ENCODE data around the gene PRR12. TPM values are rescaled to one million over a fixed set of nuclear protein-coding genes. Genes with fewer than 3 reads are reported as not detected.

The PRR12 gene
- total RNA-seq, 1 donor from 2014 or later, result 0.79 TPM

DNA sequence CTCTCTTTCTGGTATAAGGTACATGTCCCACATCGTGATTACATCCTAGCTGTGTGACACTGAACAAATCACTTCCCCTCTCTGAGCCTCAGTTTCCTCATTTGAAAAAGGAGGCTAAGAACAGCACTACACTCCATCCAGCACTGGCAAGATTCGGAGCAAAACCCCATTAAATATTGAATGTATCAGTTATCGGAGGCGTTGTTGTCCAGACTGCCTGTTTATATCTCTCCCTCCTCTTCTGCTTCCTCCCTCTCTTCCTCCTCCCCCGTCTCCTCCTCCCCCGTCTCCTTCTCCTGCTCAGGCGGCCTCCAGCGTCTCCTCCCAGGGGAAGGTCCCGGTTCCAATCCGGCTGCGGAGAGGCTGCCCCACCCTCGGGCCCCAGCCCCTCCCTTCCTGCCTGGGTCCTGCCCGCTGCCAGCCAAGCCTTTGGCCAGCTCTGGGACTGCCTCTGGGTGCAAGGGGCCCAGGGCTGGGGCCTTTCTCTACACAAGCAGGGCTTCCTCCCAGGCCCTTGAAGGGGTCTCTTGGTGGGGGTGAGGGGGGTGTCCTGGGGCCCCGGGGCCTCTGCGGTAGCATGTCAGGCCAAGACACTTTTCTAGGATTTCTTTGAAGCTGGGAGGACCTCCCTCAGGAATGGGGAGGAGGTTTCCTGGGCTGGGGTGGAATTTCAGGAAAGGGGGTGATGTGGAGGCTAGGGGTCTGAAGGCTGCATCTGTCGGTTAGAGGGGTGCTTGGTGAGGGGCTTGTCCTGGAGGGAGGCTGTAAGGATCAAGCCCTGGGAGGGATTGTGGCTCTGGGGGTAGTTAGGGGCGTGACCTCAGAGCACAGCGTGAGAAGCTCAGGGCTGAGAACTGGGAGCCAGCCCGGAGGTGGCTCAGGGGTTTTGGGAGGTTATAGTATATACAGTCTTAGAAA, 47.1 kb downstream of the PRR12 start:
- TF ChIP-seq CTCF (IDR thresholded peaks at IDR 0.05; ENCODE audit: insufficient read depth, low read length, severe bottlenecking), result no peak
- Histone ChIP-seq H3K36me3 (ENCODE audit: control insufficient read depth, insufficient read depth, low read length) (peaks cover 8% of the 10 kb centered on the region), H3K4me3 (ENCODE audit: low read depth, low read length) (peak overlapping the region; percentile 73), H3K27me3 (ENCODE audit: control insufficient read depth, insufficient read depth, low read length) (no peaks in the 10 kb centered on the region)
- DNase-seq (ENCODE audit: low read depth) (peak; percentile 74), FAIRE-seq (no peak)

DNA sequence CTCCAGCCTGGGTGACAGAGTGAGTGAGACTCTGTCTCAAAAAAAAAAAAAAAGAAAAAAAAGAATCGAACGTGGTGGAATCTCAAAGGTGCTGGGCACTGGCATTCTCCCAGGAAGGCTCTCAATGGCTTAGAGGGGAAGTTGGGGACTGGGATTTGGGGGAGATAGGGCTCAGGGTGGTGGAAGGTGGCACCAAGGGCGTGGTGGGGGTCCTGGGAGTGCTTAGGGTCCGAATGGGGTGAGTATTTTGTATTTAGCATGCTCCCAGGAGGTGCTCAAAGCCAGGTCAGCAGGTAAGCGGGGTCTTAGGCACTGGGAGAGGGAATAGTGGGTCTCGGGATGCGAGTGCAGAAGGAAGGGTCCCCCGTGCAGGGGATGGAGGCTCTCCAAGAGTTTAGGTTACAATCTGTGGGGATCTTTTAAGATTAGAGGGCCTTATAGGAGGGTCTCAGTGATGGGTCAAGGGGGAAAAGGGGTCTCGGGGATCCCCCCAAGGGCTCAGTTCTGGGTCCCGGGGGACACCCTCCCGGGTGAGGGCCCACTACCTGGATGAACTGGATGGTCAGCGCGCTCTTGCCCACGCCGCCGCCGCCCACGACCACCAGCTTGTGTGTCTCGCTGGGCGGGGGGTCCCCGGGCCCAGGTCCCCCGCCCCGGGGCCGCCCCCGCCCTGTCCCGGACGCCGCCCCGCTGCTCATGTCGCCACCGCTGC, 48.6 kb downstream of the PRR12 start:
- Histone ChIP-seq H3K36me3 (ENCODE audit: control insufficient read depth, insufficient read depth, low read length) (peaks cover 9% of the 10 kb centered on the region), H3K4me3 (ENCODE audit: low read depth, low read length) (peak overlapping the region; percentile 73), H3K27me3 (ENCODE audit: control insufficient read depth, insufficient read depth, low read length) (no peaks in the 10 kb centered on the region)
- TF ChIP-seq CTCF (IDR thresholded peaks at IDR 0.05; ENCODE audit: insufficient read depth, low read length, severe bottlenecking), result no peak
- FAIRE-seq, result no peak
- no peak for DNase-seq (ENCODE audit: low read depth)

- FAIRE-seq (peak; percentile 73), DNase-seq (ENCODE audit: low read depth) (peak; percentile 99)
- TF ChIP-seq CTCF (IDR thresholded peaks at IDR 0.05; ENCODE audit: insufficient read depth, low read length, severe bottlenecking), result no peak
- H3K36me3 ChIP-seq (ENCODE audit: control insufficient read depth, insufficient read depth, low read length), result peaks cover 10% of the 10 kb centered on the region
- H3K27me3 ChIP-seq (ENCODE audit: control insufficient read depth, insufficient read depth, low read length), result no peaks in the 10 kb centered on the region
- peak within 1 kb of the TSS; percentile 73 for H3K4me3 ChIP-seq (ENCODE audit: low read depth, low read length)
These were observed 49.3 kb downstream of the PRR12 start, which contains the start of gene RRAS for GRCh38 chr19:49640113-49640898. RRAS (minus strand) TSS chr19:49640143; CDS start chr19:49640098, 45 bp downstream.

DNA sequence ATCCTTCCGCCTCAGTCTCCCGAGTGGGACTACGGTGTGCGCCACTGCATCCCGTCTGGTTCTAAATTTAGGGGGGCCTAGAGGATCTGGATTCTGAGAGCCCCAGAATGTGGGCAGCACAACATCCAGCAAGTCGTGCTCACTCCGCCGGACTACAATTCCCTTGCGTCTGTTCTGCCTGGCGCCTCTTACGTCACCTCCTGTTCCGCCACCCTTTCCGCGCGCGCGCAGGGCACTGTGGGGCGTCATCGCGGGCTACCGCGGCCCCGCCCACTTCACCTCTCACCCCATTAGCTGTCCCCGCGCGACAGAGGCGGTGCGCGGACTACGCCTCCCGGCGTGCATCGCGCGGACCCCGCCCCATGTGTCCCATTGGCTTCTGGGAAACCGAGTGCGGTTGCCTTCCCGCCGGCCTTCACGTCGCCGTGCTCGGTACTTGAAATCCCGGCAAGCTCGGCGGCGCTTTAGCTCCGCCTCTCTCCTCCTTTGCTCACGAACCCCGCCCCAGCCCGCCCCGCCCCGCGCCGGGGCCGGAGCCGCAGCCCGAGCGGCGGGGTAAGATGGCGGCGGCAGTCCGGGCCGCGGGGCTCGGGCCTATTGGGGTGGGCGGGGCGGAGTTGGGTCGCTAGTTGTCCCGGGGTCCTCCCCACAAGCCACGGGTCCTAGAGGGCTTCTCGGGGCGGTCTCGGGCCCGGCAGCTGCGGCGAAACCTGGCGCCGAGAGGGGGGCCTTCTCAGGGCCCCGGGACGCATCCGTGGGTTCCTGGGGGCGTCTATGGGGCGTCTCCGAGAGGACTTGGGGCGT, 50.9 kb downstream of the PRR12 start, which contains the start of gene SCAF1:
SCAF1 (plus strand) TSS at position 522 of the 804 bp plus-strand sequence. CDS start 2,818 bp downstream, outside the sequence.
- H3K27me3 ChIP-seq (ENCODE audit: control insufficient read depth, insufficient read depth, low read length), result no peaks in the 10 kb centered on the region
- TF ChIP-seq CTCF (IDR thresholded peaks at IDR 0.05; ENCODE audit: insufficient read depth, low read length, severe bottlenecking), result no peak
- FAIRE-seq, result no peak
- peaks cover 12% of the 10 kb centered on the region for H3K36me3 ChIP-seq (ENCODE audit: control insufficient read depth, insufficient read depth, low read length)
- DNase-seq (ENCODE audit: low read depth), result peak; percentile 96
- peak within 1 kb of the TSS; percentile 95 for H3K4me3 ChIP-seq (ENCODE audit: low read depth, low read length)
